K562 (cell line): ENCODE measurements around the gene GET3. TPM values are rescaled to one million over a fixed set of nuclear protein-coding genes. Genes with fewer than 3 reads are reported as not detected.

ENCODE experiments used
- CHD2 ChIP-seq: IDR thresholded peaks from 2 replicates; pipeline ENCODE4 v1.6.1; 2011; ENCODE audit warnings: low read depth, low read length
- ERF ChIP-seq: fragments of 450-650 bp; formaldehyde crosslinking; IDR thresholded peaks from 2 replicates; pipeline ENCODE4 v1.4.0; 2020; ENCODE audit warnings: mild to moderate bottlenecking, mixed read lengths
- ETV1 ChIP-seq: fragments of 450-650 bp; conservative IDR thresholded peaks from 2 replicates; pipeline ENCODE4 v1.6.1; 2016; ENCODE audit warnings: missing genetic modification characterization, control low read depth, low read depth, missing compliant biosample characterization
- FIP1L1 ChIP-seq: fragments of 200-400 bp; formaldehyde crosslinking; IDR thresholded peaks from 2 replicates; pipeline ENCODE4 v1.6.1; 2018; ENCODE audit warnings: mild to moderate bottlenecking, low read depth, low read length; ENCODE audit not compliant: poor library complexity, severe bottlenecking
- HIVEP1 ChIP-seq: fragments of 250-450 bp; sonication (Bioruptor Pico); IDR thresholded peaks from 2 replicates; pipeline ENCODE4 v1.4.0; 2020; ENCODE audit warnings: mild to moderate bottlenecking
- HMGN3 ChIP-seq: IDR thresholded peaks from 2 replicates; pipeline ENCODE4 v1.6.1; 2011; ENCODE audit warnings: borderline replicate concordance, low read depth, mild to moderate bottlenecking, mixed read lengths, low read length; ENCODE audit not compliant: insufficient read length; ENCODE audit errors: extremely low read depth
- HMGXB4 ChIP-seq: sonication (generic); formaldehyde crosslinking; IDR thresholded peaks from 2 replicates; pipeline ENCODE4 v1.8.1; 2023; ENCODE audit warnings: mild to moderate bottlenecking, missing genetic modification reagents
- KAT2B ChIP-seq: IDR thresholded peaks from one replicate; pipeline ENCODE4 v1.6.1; 2012; ENCODE audit warnings: low read depth, mild to moderate bottlenecking, control low read depth, inconsistent platforms, low read length, moderate library complexity
- KAT7 ChIP-seq: sonication (generic); formaldehyde crosslinking; IDR thresholded peaks from 2 replicates; pipeline ENCODE4 v1.8.0; 2022; ENCODE audit warnings: missing genetic modification reagents, mild to moderate bottlenecking, borderline replicate concordance
- KDM2B ChIP-seq: fragments of 250-450 bp; sonication (Bioruptor Pico); IDR thresholded peaks from 2 replicates; pipeline ENCODE4 v1.8.0; 2021; ENCODE audit warnings: mild to moderate bottlenecking, moderate library complexity
- MBD2 ChIP-seq: sonication (generic); IDR thresholded peaks from 2 replicates; pipeline ENCODE4 v1.6.1; 2016; ENCODE audit warnings: low read depth, borderline replicate concordance
- MCM2 ChIP-seq: fragments of 450-650 bp; IDR thresholded peaks from 2 replicates; pipeline ENCODE4 v1.6.1; 2017; ENCODE audit warnings: low read depth, mild to moderate bottlenecking
- MYC ChIP-seq, 2 experiments: fragments of 250-450 bp in 1 of 2; sonication (Bioruptor Pico) in 1 of 2; IDR thresholded peaks; 2 replicates each; pipeline versions ENCODE4 v1.5.1 to v1.6.1; 2012 to 2021; ENCODE audit warnings: low read depth in 2 of 2, borderline replicate concordance in 1 of 2, improper control_type of control experiment in 1 of 2, low read length in 1 of 2, mild to moderate bottlenecking in 1 of 2, moderate library complexity in 1 of 2
- PHF8 ChIP-seq: fragments of 200-600 bp; sonication (generic); IDR thresholded peaks from 2 replicates; pipeline ENCODE4 v1.6.1; 2012; ENCODE audit warnings: mixed run types, mild to moderate bottlenecking, inconsistent platforms, low read length, moderate library complexity, borderline replicate concordance
- POLR3A ChIP-seq: IDR thresholded peaks from 2 replicates; pipeline ENCODE4 v1.6.1; 2011; ENCODE audit warnings: borderline replicate concordance, mild to moderate bottlenecking, moderate library complexity; ENCODE audit not compliant: insufficient read length, insufficient read depth; ENCODE audit errors: extremely low read depth
- PTRF ChIP-seq: fragments of 450-650 bp; IDR thresholded peaks from 2 replicates; pipeline ENCODE4 v1.6.1; 2016; ENCODE audit warnings: mild to moderate bottlenecking, missing genetic modification characterization, missing compliant biosample characterization
- RFX7 ChIP-seq: fragments of 250-450 bp; sonication (Bioruptor Pico); IDR thresholded peaks from 2 replicates; pipeline ENCODE4 v1.5.1; 2021; ENCODE audit warnings: mild to moderate bottlenecking
- RUNX1 ChIP-seq: sonication (generic); IDR thresholded peaks from 2 replicates; pipeline ENCODE4 v1.6.1; 2016; ENCODE audit warnings: antibody characterized with exemption, low read depth
- SETDB1 ChIP-seq: IDR thresholded peaks from one replicate; pipeline ENCODE4 v1.6.1; 2012; ENCODE audit warnings: low read length, control low read depth, inconsistent platforms
- SMAD3 ChIP-seq: fragments of 450-650 bp; formaldehyde crosslinking; conservative IDR thresholded peaks from 2 replicates; pipeline ENCODE4 v1.4.0; 2020; ENCODE audit warnings: mild to moderate bottlenecking
- SRSF1 ChIP-seq: fragments of 200-400 bp; formaldehyde crosslinking; IDR thresholded peaks from 2 replicates; pipeline ENCODE4 v1.6.1; 2017; ENCODE audit warnings: mild to moderate bottlenecking, low read depth, low read length, moderate library complexity
- TOE1 ChIP-seq, 2 experiments: fragments of 450-650 bp in 1 of 2; sonication (generic) in 1 of 2; formaldehyde crosslinking in 1 of 2; IDR thresholded peaks; 2 replicates each; pipeline versions ENCODE4 v1.7.1 to v1.8.0; 2016 to 2022; ENCODE audit warnings: borderline replicate concordance in 2 of 2, mild to moderate bottlenecking in 2 of 2, antibody characterized with exemption in 1 of 2, inconsistent platforms in 1 of 2, low read depth in 1 of 2, missing genetic modification reagents in 1 of 2, moderate library complexity in 1 of 2
- XRCC4 ChIP-seq: IDR thresholded peaks from one replicate; pipeline ENCODE4 v1.6.1; 2011; ENCODE audit not compliant: insufficient read depth, insufficient read length; ENCODE audit errors: extremely low read depth
- ZEB2 ChIP-seq: fragments of 450-650 bp; IDR thresholded peaks from 2 replicates; pipeline ENCODE4 v1.6.1; 2016
- ZNF655 ChIP-seq: fragments of 250-450 bp; sonication (Bioruptor Pico); IDR thresholded peaks from 2 replicates; pipeline ENCODE4 v1.5.0; 2021
- ZSCAN32 ChIP-seq: fragments of 450-650 bp; formaldehyde crosslinking; IDR thresholded peaks from 2 replicates; pipeline ENCODE4 v1.4.0; 2020; ENCODE audit warnings: mild to moderate bottlenecking, moderate library complexity
- polyA plus RNA-seq, 8 experiments: library from polyadenylated mRNA; depleted of rRNA in 4 of 8; stranded (reverse) in 5 of 8; unstranded in 3 of 8; fragments of >200 nt; fragmentation: Nextera tagmentation in 2 of 8; fragmentation: Illumina TruSeq in 1 of 8; extraction: Ambion mirVana in 2 of 8; extraction: Trizol in 1 of 8; gene quantifications; 2 replicates each; pipeline versions ENCODE4 v1.2.1 to v1.2.3, GENCODE V29; 2011 to 2014; ENCODE audit warnings: inconsistent platforms in 1 of 8, missing spikeins in 1 of 8
- total RNA-seq, 7 experiments: library from RNA; depleted of rRNA in 6 of 7; stranded (reverse); fragments of >200 nt in 6 of 7; fragmentation: Illumina TruSeq in 2 of 7; extraction: Trizol in 2 of 7; gene quantifications; 2 replicates each; pipeline versions ENCODE4 v1.2.1 to v1.2.3, GENCODE V29; 2011 to 2021; ENCODE audit warnings: low replicate concordance in 1 of 7

GET3 gene
- total and polyA plus RNA-seq, 9 of the 15 experiments (the other 6 are each of a cell fraction or from before 2014, with no cell fraction given), result 8.3 to 83.5 (median 51.8) TPM

- TF ChIP-seq ZNF655 (no peak), KAT2B (no peak), HIVEP1 (CRISPR knock-in tag) (peak; percentile 55; the same call in 1 of the 2 replicates), ETV1 (tag) (peak; percentile 75), CHD2 (no peak), SETDB1 (peak; percentile 57), ZSCAN32 (CRISPR knock-in tag) (peak; percentile 75), HMGN3 (peak; percentile 97), MCM2 (no peak), SRSF1 (0 out of 2 replicates have a peak, but pooled peaks have one; percentile 61), POLR3A (no peak), RFX7 (CRISPR knock-in tag) (0 out of 2 replicates have a peak, but pooled peaks have one; percentile 38), XRCC4 (no peak), ZEB2 (0 out of 2 replicates have a peak, but pooled peaks have one; percentile 26), MYC (IDR thresholded peaks at IDR 0.05; ENCODE audit: low read depth, low read length) (peak; percentile 83), MYC (CRISPR knock-in tag; IDR thresholded peaks at IDR 0.05; ENCODE audit: borderline replicate concordance, low read depth) (no peak), MBD2 (peak; percentile 94), KDM2B (peak; percentile 71), KAT7 (CRISPR knock-in tag) (peak; percentile 98), PHF8 (peak; percentile 84), TOE1 (IDR thresholded peaks at IDR 0.05; ENCODE audit: borderline replicate concordance) (peak; percentile 36; the same call in 1 of the 2 replicates), TOE1 (CRISPR knock-in tag; IDR thresholded peaks at IDR 0.05; ENCODE audit: borderline replicate concordance, low read depth) (peak; percentile 76; the same call in 1 of the 2 replicates), SMAD3 (peak; percentile 77; the same call in 1 of the 2 replicates), ERF (0 out of 2 replicates have a peak, but pooled peaks have one; percentile 55), RUNX1 (no peak), HMGXB4 (CRISPR knock-in tag) (no peak), PTRF (tag) (no peak), FIP1L1 (peak; percentile 100)
These were observed 54.2 kb downstream of the GET3 start, which contains the start of gene JUNB (continued) for GRCh38 chr19:12791345-12792050.
